Fibroblast of villous mesenchyme (primary cell): Measurements from ENCODE around the gene PFKM. TPM values are rescaled to one million over a fixed set of nuclear protein-coding genes. Genes with fewer than 3 reads are reported as not detected.

Experiments used
- DNase-seq: peaks from one replicate; pipeline ENCODE4 v3.0.0-alpha.2; 2010; ENCODE audit warnings: low read depth
- H3K4me3 ChIP-seq: 2 replicates; pipeline ENCODE4 v1.5.1; 2011; ENCODE audit warnings: low read depth, mild to moderate bottlenecking, low read length
- total RNA-seq: library from RNA; depleted of rRNA; stranded (reverse); fragments of >200 nt; gene quantifications from 2 replicates; pipeline ENCODE4 v1.2.3, GENCODE V29; 2012
- TF ChIP-seq, protein P1 (sequence below): IDR thresholded peaks from 2 replicates; pipeline ENCODE4 v1.5.1; 2012; ENCODE audit warnings: low read depth, mild to moderate bottlenecking, low read length; ENCODE audit not compliant: insufficient read depth

The PFKM gene
- total RNA-seq, 1 donor = 83.8 TPM

DNA sequence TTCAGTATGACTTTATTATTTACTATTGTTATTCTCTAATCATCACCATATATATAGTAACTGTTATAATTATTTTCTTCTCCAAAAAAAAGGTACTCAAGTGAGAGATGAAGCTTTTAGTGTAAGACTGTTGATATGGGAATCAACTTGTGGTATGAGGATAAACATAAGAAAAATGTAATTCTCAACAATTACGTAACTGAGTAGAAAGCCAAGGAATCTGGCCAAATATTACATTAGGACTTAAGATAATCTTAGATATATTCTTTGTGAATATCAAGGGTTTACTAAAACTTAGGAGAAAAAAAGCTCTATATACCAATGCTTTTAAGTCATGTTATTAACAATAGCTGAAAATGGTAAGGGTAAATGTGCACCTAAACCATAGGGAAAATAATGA, 26.6 kb upstream of the PFKM start:
- TF ChIP-seq, protein P1, sequence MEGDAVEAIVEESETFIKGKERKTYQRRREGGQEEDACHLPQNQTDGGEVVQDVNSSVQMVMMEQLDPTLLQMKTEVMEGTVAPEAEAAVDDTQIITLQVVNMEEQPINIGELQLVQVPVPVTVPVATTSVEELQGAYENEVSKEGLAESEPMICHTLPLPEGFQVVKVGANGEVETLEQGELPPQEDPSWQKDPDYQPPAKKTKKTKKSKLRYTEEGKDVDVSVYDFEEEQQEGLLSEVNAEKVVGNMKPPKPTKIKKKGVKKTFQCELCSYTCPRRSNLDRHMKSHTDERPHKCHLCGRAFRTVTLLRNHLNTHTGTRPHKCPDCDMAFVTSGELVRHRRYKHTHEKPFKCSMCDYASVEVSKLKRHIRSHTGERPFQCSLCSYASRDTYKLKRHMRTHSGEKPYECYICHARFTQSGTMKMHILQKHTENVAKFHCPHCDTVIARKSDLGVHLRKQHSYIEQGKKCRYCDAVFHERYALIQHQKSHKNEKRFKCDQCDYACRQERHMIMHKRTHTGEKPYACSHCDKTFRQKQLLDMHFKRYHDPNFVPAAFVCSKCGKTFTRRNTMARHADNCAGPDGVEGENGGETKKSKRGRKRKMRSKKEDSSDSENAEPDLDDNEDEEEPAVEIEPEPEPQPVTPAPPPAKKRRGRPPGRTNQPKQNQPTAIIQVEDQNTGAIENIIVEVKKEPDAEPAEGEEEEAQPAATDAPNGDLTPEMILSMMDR = no peak
- peak; percentile 12 for DNase-seq
- H3K4me3 ChIP-seq = no peak overlapping the region

DNA sequence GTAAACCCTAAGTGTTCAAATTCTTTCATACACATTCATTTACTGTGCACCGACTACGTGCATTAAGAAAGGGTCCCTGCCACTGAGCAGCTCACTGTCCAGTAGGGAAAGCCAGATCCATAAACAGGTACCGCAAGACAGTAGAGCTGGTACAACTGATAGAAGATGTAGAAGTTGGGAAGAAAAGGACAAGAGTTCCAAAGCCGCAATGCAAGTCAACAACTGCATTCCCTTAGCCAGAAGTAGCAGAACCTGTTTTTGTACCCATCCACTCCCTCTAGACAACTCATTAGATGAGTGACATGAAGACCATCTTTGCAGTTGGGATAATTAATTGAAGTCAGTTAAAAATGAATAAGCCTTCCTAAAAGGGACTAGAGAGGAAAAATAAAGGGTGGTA, 14.6 kb upstream of the PFKM start:
- TF ChIP-seq, protein P1 = no peak
- no peak for DNase-seq
- H3K4me3 ChIP-seq = peak overlapping the region; percentile 91

DNA sequence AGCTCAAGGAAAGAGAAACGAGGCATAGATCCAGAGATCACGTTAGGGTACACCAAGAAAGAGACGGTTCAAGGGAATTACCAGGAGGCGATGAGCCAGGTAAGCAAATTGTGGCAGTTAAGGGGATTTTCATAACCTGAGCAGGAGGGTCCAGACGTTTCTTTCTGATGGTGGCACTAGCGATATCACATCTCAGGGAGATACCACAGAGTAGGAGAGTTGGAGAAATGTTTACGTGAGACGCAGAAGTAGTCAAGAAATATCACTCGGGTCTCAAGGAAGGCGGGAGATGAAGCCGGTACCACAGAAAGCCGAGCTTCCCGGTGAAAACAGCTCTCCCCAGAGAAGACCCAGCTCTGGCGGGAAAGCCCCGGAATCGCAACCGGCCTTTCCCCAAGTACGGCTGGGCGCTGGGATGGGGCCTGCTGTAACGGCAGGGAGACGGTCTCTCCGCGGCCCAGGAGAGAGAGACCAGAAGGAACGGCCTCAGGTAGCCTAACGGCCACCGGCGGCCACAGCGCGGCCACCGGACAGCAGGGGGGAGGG, 13.8 kb upstream of the PFKM start:
- peak overlapping the region; percentile 91 for H3K4me3 ChIP-seq
- TF ChIP-seq, protein P1 = no peak
- DNase-seq = peak; percentile 5

DNA sequence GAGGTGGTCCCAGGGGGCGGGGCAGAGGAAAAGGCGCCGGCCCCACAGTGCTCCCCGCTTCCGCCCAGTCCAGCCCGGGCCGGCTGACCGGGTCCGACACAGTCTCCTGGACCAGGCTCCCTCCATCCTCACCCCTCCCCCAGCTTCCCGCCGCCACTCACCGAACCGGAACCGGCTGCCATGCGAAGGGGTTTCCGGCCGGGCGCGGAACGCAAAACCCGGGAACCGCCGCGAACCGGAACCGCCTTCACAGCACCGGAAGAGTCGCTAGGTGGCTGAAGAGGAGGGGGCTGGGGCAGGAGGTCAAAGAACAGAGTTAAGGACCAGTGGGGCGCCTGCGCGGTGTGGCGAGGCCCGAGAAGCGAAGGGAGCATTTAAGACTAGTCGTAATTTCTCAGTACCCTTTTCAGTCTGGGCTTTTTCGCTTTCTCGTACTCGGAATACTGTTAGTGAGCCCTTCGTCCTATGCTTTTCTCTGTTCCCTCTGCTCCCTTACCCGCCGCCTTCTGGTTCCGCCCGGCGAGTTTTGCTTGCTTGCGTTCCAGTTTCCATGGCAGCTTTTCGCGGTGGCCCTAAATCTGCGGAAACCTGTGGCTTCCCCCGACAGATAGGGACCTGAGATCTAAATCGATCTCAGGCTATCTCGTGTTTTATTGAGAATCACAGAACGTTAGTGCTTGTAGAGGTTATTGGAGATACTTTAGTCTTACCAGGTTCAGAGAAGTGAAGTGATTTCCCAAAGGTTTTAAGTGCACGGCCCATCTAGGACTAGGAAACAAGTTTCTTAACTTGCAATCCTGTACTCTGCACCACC, 13.1 kb upstream of the PFKM start, which contains the start of gene SENP1:
SENP1 (minus strand) TSS at position 213 of the 814 bp plus-strand sequence. CDS start 4,607 bp downstream, outside the sequence.
- H3K4me3 ChIP-seq = peak within 1 kb of the TSS; percentile 91
- peak; percentile 84 for DNase-seq
- TF ChIP-seq, protein P1 = peak; percentile 19

DNA sequence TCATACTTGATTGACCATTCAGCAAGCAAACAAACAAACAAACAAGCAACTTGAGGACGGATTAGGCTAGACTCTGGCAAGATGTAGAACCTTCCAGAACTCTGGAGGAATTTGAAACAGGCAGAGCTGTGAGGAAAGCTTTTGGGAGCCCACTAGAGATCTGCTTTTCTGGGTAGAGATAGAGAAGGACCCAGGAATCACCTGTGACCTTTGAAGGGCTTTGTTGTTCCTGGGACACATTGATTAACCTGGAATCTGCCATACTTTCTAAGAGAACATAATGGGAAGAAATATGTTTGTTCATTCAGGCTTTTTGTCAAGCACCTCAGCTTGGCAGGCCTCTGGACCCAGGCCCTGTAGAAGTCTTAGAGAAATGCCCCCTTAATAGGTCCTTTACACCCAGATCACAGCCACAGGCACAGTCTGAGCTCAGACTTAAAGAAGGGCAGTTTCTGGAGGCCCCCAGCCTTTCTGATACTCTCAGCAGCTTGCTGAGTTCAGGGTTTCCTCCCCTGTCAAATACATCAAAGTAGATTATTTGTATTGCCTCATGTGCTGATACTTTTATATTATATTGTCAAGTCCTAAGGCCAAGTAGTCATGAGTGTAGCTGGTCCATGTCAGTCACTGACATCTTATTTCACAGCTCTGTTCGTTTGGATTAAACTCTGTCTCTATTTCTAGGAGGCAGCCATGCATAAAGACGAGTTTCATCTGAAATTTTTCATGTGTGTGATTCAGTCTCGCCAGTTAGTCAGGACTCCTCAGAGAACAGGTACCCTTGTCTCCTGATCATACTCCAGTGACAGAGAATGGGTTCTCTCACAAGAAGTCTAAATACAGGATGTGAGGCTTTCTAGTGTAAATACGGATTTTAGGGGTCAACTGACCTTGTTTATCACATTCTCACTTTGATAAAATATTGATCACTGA, 12.2 kb upstream of the PFKM start:
- peak overlapping the region; percentile 91 for H3K4me3 ChIP-seq
- TF ChIP-seq, protein P1 = no peak
- DNase-seq = no peak

DNA sequence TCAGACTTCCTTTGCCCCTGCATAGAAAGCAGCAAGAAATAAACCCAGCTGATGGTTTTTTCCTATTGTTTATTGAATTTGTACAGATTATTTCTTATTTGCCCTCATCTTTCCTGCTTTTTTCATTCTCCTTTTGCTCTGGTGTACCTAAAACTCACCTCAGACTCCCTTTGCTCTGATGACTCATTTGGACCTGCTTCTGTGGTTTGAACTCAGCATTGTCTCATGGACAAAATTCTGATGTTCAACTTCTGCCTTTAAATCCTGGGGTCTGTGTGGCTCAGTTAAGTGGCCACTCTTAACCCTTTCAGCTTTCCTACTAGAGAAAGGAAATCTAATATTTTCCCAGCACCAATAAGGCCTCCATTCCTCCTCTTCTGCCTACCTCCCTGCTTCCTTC, 9.7 kb upstream of the PFKM start:
- TF ChIP-seq, protein P1 = no peak
- no peak overlapping the region for H3K4me3 ChIP-seq
- DNase-seq = no peak
